Measurements from ENCODE around the gene TOR1AIP1.
"Not testable (repeated sequence)": the region's sequence is repeated elsewhere in the genome, so short reads cannot be mapped to it uniquely, and the experiment has no call there.

TOR1AIP1 gene, protein sequence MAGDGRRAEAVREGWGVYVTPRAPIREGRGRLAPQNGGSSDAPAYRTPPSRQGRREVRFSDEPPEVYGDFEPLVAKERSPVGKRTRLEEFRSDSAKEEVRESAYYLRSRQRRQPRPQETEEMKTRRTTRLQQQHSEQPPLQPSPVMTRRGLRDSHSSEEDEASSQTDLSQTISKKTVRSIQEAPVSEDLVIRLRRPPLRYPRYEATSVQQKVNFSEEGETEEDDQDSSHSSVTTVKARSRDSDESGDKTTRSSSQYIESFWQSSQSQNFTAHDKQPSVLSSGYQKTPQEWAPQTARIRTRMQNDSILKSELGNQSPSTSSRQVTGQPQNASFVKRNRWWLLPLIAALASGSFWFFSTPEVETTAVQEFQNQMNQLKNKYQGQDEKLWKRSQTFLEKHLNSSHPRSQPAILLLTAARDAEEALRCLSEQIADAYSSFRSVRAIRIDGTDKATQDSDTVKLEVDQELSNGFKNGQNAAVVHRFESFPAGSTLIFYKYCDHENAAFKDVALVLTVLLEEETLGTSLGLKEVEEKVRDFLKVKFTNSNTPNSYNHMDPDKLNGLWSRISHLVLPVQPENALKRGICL

DNA sequence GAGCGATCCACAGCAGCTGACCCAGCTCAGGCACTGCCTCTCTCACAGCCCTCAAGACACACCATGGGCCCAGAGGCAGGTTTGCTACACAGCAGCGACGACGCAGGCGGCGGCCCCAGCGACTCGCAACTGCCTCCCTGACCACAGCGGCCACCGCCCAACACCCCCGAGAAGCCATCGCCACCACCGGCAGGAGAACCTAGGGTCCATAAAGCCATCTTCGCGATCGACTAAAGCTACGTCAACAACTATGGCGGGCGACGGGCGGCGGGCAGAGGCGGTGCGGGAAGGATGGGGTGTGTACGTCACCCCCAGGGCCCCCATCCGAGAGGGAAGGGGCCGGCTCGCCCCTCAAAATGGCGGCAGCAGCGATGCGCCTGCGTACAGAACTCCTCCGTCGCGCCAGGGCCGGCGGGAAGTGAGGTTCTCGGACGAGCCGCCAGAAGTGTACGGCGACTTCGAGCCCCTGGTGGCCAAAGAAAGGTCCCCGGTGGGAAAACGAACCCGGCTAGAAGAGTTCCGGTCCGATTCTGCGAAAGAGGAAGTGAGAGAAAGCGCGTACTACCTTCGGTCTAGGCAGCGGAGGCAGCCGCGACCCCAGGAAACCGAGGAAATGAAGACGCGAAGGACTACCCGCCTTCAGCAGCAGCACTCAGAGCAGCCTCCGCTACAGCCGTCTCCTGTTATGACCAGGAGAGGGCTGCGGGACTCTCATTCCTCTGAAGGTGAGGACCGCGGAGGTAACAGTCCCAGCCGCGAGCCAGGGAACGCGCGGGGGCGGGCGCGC is at the start of gene TOR1AIP1:
TSS of gene TOR1AIP1 (plus strand) at position 33 of the 787 bp plus-strand sequence. CDS start at position 251, 218 bp downstream.
- peak; percentile 95 for DNase-seq (ENCODE audit: low read depth)

DNA sequence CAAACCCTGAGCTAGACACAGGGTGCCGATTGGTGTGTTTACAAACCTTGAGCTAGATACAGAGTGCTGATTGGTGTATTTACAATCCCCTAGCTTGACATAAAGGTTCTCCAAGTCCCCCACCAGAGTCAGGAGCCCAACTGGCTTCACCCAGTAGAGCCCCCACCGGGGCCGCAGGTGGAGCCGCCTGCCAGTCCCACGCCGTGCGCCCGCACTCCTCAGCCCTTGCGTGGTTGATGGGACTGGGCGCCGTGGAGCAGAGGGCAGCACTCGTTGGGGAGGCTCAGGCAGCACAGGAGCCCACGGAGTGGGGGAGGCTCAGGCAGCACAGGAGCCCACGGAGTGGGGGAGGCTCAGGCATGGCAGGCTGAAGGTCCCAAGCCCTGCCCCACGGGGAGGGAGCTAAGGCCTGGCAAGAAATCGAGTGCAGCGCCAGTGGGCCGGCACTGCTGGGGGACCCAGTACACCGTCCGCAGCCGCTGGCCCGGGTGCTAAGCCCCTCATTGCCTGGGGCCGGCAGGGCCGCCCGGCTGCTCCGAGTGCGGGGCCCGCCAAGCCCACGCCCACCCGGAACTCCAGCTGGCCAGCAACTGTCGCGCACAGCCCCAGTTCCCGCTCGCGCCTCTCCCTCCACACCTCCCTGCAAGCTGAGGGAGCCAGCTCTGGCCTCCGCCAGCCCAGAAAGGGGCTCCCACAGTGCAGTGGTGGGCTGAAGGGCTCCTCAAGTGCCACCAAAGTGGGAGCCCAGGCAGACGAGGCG is 45.2 kb upstream of the TOR1AIP1 start:
- not testable (repeated sequence) for DNase-seq (ENCODE audit: low read depth)

DNA sequence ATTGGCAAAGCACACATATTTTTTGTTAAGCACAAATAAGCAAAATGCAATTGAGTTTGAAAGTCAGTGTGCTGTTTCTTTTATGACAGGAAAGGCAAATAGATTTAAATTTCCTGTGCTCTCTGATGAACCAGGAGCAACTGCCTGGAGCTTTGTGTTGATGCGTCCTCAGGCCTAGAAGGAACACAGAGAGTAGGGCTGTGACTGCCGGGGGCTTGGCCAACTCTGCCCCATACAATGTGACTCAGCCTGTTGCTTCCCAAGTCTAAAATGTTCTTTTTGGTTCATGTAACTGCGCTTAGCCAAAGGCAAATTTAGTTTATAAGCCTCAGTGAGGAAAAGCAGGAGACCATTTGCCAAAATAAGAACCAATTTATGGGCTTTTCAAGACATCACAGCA is 42.0 kb upstream of the TOR1AIP1 start:
- no peak for DNase-seq (ENCODE audit: low read depth)

DNA sequence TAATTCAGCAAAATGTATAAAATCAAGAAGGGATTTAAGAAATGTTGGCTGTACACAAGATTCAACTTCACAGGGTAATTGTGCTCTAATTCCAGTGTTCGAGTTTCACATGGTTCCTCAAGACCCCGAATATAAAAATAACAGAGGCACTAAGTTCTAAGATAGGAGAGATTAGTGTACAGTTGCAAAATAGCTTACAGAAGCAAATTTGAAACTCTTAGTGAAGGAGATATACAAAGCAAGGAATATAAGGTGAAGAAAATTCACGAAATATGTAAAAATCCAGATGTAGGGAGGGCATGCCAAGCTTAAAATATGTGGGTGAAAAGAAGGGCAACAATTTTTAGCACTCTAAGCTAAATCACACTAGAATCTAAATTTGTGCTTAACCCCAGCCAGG is 33.9 kb upstream of the TOR1AIP1 start:
- DNase-seq (ENCODE audit: low read depth), result no peak

DNA sequence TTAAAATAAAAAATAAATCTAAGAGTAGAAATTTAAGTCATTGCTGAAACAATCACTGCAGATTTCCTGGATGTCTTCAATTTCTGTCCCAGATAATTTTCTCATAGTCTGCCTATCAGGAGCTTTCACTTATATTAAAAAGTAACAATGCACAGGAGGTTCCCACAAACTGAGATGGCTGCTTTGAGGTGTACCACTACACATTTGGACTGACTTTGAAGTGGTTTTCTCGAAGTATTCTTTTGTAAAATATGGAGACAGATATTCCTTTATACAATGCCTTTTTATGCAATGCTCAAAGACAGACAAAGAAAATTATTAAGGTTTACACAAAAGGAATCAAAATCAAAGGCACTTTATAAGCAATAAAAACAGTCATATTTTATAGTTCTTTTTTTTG is 29.0 kb upstream of the TOR1AIP1 start:
- DNase-seq (ENCODE audit: low read depth), result no peak

DNA sequence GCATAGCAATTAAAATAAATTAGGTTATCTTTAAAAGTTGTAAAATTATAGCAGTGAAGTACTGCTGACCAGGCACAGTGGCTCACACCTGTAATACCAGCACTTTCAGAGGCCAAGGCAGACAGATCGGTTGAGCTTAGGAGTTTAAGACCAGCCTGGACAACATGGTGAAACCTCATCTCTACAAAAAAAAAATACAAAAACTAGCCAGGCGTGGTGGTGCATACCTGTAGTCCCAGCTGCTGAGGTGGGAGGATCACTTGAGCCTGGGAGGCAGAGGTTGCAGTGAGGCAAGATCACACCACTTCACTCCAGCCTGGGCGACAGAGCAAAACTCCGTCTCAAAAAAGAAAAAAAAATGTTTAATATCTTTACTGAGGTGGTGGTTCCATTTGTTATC is 26.3 kb upstream of the TOR1AIP1 start:
- not testable (repeated sequence) for DNase-seq (ENCODE audit: low read depth)

DNA sequence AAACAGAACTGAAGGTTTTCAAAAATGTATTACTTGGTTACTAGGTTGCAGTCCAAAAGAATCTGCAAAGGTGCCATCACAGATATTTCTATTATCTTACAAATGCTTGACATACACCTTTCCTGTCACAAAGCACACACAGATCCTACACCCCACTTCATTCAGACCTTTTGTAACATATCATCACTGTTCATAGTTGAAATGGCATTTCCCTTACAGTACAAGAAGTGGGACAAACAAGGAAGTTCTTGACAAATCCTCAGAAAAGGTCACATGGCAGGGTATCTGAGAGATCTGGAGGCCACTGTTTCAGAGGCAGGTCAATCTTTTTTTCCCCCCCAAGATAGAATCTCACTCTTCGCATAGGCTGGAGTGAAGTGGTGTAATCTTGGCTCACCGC is 25.8 kb upstream of the TOR1AIP1 start:
- no peak for DNase-seq (ENCODE audit: low read depth)

DNA sequence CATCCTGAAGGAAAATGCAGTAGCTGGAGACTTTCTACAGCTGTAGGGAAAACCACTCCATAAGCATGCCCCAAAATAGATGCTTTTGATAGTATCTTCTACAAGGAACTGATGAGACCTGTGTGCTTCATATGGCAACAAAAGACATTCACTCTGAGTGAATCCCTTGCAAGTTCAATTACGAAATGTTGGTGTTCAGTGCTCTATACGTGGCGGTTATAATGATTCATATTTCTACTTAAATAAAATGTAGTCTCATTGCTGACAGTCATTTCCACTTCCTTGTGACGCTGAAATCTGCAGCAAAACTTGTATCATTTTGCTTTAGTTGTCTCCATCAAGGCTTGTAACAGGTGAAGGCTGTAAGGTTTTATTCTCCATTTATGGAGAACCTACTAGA is 25.1 kb upstream of the TOR1AIP1 start:
- no peak for DNase-seq (ENCODE audit: low read depth)

DNA sequence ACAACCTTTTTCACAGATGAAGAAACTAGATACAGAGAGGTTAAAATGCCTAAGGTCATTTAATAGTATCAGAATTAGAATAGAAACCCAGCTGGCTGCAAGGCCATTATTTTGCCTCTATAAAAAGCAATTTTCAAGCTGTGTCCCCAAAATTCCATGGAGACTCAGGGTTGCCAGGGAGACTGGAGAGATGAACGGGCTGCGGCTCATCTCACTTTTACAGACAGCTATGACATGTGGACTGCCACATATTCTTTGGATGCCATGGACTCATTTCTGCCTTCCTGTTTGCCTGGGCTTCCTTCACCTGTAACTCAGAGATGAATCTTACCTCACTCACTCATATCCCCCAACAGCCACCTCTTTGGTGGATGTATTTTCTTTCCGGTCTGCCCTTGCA is 21.4 kb upstream of the TOR1AIP1 start:
- no peak for DNase-seq (ENCODE audit: low read depth)

DNA sequence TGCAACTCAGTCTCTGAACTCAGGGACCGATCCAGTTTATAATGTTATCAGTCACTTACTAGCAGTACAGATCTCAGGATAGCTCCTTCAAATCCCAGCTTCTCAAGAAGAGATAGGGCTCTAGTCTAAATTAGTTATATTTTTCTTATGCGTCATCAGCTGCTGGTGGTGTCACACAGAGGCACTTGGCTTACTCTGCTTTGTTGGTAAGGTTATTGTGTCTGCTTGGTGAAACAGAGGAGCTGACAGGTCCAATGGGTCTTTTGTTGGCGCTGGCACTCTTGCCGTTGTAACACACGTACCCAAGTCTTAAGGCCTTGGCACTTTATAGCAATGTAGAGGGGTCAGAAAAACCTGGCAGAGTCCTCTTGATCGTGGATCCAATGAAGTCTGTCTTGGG is 16.7 kb upstream of the TOR1AIP1 start:
- DNase-seq (ENCODE audit: low read depth), result no peak

DNA sequence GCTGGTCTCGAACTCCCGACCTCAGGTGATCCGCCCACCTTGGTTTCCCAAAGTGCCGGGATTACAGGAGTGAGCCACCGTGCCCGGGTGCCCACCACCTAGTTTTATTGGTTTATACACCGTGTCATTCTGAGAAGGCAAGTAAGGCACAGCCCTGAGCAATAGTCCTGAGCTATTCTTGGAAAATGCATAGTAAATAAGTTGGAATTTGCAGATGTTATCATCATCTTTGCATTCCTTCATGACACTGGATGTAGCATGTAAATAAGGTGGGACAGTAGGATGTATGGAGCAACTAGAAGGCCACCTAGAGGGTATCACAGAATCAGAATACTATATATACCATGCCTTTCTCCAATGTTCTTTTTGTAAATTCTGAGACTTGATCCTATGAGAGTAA is 15.5 kb upstream of the TOR1AIP1 start:
- no peak for DNase-seq (ENCODE audit: low read depth)

DNA sequence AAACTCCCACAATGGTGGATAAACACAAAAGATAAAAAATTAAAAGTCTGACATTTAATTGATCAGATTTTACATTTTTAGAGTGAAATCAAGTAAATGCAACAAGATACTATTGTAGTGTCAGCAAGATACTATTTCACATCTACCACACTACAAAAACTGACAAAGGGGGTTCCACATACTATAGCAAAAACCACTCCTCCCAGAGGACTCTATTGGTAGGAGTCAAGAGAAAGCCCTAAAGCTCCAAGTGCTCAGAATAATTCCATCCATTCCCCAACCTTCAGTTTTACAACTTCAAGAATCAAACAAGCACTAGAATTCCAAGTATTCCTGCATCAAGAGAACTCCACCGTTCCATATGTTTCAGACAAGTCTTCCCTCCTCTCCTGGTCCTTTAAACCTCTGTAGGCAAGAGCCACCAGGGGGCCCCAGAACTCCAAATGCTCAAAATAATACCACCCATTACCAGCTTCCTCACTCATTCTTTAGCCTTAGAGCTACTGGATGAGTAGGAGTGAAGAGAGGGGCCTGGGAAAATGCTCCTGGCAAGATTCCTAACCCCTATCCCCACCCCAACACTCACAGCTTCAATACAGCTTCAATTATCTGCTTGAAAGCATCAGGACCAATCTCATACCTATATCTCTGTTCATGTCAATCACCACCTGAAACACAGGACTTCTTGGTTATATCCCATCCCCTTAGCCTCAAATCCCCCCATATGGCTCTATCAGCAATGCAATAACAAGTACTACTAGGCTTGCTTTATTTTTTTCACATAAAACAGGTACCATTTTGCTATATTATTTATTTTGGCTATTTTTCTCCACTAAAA is 14.4 kb upstream of the TOR1AIP1 start:
- DNase-seq (ENCODE audit: low read depth), result no peak

DNA sequence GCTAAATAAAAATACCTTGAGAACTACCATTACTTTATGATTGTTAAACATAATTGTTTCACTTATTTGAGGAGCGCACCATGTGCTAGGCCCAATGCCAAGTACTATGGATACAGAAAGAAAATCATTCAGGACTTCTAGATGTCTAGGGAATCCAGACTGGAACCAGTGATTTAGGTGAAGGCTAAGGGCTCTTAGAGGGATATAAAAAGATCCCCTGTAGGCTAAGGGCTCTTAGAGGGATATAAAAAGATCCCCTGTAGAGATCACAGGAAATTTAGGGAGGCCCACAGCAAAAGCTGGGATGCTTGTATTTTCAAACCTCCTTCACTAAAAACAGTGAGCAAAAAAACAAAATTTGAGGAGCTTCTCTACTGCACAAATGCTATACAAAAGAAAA is 11.2 kb upstream of the TOR1AIP1 start:
- no peak for DNase-seq (ENCODE audit: low read depth)

DNA sequence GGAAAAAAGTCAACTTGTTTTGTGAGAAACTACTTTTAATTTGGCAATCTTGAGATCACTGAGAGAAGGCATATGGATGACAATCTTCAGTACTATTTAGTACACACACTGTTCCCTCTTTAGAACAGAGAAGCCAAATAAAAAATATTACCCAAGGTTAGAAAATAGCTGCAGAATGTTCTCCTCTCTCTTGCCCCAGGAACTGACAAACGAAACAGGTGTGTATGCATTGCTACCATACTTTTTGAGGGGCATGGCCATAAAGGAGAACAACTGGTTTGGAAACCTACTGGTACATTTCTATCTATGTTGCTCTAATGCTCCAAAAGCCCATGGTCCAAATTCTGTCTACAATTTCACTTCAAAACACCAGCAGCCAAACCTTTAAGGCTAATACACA is 10.1 kb upstream of the TOR1AIP1 start:
- no peak for DNase-seq (ENCODE audit: low read depth)

DNA sequence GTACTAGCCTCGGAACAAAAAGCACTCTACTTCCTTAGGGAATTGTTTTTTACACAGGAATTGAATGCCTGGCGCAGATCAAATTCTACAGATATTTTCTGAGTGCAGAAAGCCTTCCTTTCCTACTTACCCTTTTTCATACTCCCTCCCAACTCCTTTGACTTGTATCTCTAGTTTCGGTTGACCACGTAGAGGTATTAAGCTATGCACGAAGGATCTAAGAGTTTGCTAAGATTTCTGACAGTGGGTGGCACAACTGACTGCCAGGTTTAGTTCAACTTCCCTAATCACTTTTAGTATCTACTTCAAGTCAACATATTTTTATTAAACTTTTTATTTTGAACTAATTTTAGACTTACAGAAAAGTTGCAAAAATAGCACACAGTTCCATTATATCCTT is 9.5 kb upstream of the TOR1AIP1 start:
- no peak for DNase-seq (ENCODE audit: low read depth)

DNA sequence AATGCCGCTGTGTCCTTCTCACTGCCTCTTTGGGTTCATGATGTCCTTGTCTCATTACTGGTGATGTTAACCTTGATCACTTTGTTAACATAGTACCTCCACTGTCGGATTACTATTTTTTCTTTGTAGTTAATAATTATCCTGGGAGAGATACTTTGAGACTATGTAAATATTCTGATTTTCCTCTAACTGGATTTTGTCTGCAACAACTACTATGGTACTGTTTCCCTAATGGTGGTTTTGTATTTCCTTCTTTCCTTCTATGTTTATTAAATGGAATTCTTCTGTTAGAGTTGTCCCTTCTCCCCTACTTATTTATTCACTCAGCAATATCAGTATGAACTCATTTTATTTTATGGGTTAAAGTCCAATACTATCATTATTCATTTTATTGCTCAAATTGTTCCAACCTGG is 8.6 kb upstream of the TOR1AIP1 start:
- no peak for DNase-seq (ENCODE audit: low read depth)

DNA sequence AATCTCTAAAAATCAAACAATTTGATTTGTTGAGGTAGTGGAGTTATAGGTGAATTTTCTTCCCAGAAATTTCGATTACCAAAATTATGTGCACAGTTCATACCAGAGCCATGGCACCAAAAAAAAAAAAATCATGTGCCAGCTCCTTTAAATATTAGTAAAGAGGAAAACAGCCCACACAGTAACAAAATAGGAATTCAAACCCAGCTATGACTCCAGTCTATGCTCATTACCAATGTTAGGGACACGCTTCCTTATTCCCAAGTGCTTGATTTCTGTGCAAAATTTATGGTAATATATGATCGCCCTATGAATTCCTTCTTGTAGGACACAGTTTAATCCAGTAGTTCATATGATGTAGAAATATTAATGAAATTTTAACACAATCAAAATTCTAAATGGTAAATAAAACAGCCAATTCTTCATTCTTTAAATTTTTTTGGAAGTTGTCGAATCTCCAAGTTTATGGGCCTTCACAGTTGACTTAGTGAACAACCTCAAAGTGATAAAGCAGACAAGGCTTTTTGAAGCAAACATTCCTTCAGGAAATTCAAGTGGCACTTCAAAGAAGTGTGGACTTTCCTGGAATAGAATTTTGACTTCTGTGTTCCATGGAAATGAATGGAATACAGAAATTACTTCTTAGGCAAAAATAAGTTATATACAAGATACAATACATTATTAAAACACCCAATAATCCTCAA is 6.3 kb upstream of the TOR1AIP1 start:
- DNase-seq (ENCODE audit: low read depth), result no peak

DNA sequence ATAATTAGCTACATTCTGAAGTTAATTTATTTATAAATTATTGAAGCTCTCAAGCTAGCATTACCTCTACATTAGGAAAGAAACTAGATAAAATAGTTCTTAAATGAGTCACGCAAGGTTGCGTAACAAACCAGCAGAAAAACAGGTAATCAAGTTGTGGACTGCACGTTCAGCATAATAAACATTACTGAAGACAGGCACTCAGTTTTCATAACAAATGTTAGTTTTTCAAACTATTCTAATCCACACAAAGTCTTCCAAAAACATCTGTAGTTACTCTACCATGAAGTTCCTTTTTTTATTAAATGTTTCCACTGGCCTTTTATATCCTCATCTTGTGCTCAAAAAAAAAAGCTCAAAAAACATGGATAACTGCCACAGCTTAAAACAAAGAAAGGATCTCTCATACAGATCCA is 5.8 kb upstream of the TOR1AIP1 start:
- no peak for DNase-seq (ENCODE audit: low read depth)

DNA sequence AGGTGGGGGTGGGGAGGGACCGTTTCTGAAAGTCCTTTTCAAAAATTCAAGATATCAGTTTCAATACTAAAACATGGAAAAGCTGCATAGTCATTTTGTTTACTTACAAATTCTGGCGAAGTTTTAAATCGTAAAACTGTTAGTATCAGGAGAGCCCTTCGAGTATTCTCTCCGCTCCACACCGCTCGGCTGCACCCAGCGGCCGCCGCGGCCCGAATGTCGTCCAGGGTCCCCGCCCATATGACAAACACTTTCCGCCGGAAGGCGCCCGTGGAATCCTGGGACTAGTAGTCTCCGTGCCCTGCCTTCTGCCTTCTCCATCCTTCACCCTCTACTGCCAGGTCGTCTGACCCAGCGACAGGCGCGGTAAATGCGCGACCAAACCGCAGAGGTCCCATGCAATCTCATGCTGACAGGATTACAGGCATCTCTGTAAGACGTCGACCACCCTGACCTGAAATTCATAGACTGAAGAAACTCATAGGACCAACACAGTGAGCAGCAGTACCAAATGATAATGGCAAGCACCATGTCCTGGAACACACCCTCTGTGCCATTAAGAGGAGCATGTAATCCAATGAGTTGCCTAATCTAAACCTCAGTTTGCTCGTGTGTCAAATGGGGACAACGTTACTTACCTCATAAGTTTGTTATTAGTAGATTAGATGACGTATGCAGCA is 4.4 kb upstream of the TOR1AIP1 start, which contains the start of gene TOR1AIP2:
TSS of gene TOR1AIP2 (minus strand) at position 218 of the 680 bp plus-strand sequence. CDS start 25,138 bp downstream, outside the sequence.
- peak; percentile 83 for DNase-seq (ENCODE audit: low read depth)

DNA sequence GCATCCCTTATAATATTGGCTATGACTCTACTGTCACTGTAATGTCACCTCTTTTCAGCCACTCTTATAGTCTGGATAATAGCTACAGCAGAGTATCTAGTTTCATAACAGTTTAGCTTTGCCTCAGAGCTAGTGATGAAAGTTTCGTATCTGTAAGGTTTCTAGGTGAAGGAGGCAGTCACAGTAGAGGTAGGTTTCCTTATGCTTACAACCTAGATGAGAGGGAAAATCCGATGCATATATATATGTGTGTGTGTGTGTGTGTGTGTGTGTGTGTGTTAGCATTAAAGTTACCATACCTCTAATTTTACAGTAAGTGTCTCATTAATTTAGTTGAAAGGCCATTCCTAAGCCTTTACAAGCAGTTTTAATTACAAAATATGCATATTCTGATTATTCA is 2.3 kb upstream of the TOR1AIP1 start:
- no peak for DNase-seq (ENCODE audit: low read depth)

All from stimulated activated CD4-positive, alpha-beta T cell treated with anti-CD3 and anti-CD28 coated beads, Interleukin-2, amount 100 ng/mL, for 4 hours (primary cell).